HG02852 (cell line): ENCODE results near the gene HOXC6.

Source experiments
- ATAC-seq: cut with Tn5 transposase; IDR thresholded peaks from one replicate; pipeline ENCODE4 v1.9.1; 2021; ENCODE audit warnings: mild to moderate bottlenecking, moderate library complexity; ENCODE audit not compliant: unreplicated experiment

The HOXC6 gene

GRCh38 chr12:54012631-54013409, 15.4 kb upstream of the HOXC6 start:
- no peak for ATAC-seq

- no peak for ATAC-seq
Observed at GRCh38 chr12:54014377-54015017, 13.7 kb upstream of the HOXC6 start.

GRCh38 chr12:54015018-54015931, 13.0 kb upstream of the HOXC6 start:
- no peak for ATAC-seq

GRCh38 chr12:54016051-54016450, 12.2 kb upstream of the HOXC6 start:
- ATAC-seq: no peak

- ATAC-seq: no peak
Observed at GRCh38 chr12:54016478-54016964, 11.7 kb upstream of the HOXC6 start.

- peak; percentile 21 for ATAC-seq
Observed at GRCh38 chr12:54017027-54017788, 11.0 kb upstream of the HOXC6 start.

GRCh38 chr12:54017878-54018467, 10.3 kb upstream of the HOXC6 start:
- peak; percentile 79 for ATAC-seq

- no peak for ATAC-seq
Observed at GRCh38 chr12:54018468-54018984, 9.7 kb upstream of the HOXC6 start.

- ATAC-seq: no peak
Observed at GRCh38 chr12:54019091-54019811, 9.0 kb upstream of the HOXC6 start.

- no peak for ATAC-seq
Observed at GRCh38 chr12:54019924-54020590, 8.2 kb upstream of the HOXC6 start.

GRCh38 chr12:54020591-54021405, 7.4 kb upstream of the HOXC6 start:
- no peak for ATAC-seq

- ATAC-seq: no peak
Observed at GRCh38 chr12:54021432-54022013, 6.7 kb upstream of the HOXC6 start.

- no peak for ATAC-seq
Observed at GRCh38 chr12:54022960-54023884, 5.0 kb upstream of the HOXC6 start.

GRCh38 chr12:54024127-54024526, 4.1 kb upstream of the HOXC6 start:
- no peak for ATAC-seq

- ATAC-seq: no peak
Observed at GRCh38 chr12:54024581-54025305, 3.5 kb upstream of the HOXC6 start.
